Glutamatergic neuron (in vitro differentiated cells): ENCODE results near the gene HAGH. TPM values are rescaled to one million over a fixed set of nuclear protein-coding genes. Genes with fewer than 3 reads are reported as not detected.

ENCODE experiments used
- DNase-seq: peaks from one replicate; pipeline ENCODE4 v3.0.0; 2022
- H3K27ac Mint-ChIP-seq: one replicate; pipeline ENCODE4 v1.8.0; 2020; ENCODE audit warnings: mild to moderate bottlenecking, mixed read lengths, inconsistent platforms; ENCODE audit not compliant: unreplicated experiment
- H3K27me3 Mint-ChIP-seq: one replicate; pipeline ENCODE4 v1.8.0; 2020; ENCODE audit warnings: mild to moderate bottlenecking, moderate library complexity, mixed read lengths, inconsistent platforms; ENCODE audit not compliant: unreplicated experiment
- H3K36me3 Mint-ChIP-seq: one replicate; pipeline ENCODE4 v1.8.0; 2020; ENCODE audit warnings: mild to moderate bottlenecking, mixed read lengths, inconsistent platforms; ENCODE audit not compliant: unreplicated experiment
- H3K4me1 Mint-ChIP-seq: one replicate; pipeline ENCODE4 v1.8.0; 2020; ENCODE audit warnings: mild to moderate bottlenecking, low read depth, mixed read lengths, inconsistent platforms; ENCODE audit not compliant: unreplicated experiment
- H3K4me3 Mint-ChIP-seq: one replicate; pipeline ENCODE4 v1.8.0; 2020; ENCODE audit warnings: mild to moderate bottlenecking, mixed read lengths, inconsistent platforms; ENCODE audit not compliant: unreplicated experiment
- H3K9me3 Mint-ChIP-seq: one replicate; pipeline ENCODE4 v1.8.0; 2020; ENCODE audit warnings: mild to moderate bottlenecking, moderate library complexity, mixed read lengths, inconsistent platforms; ENCODE audit not compliant: unreplicated experiment
- CTCF ChIP-seq: fragments of 200-600 bp; sonication (generic); IDR thresholded peaks from one replicate; pipeline ENCODE4 v1.5.0; 2021; ENCODE audit not compliant: partially characterized antibody, unreplicated experiment
- total RNA-seq: library from RNA; stranded (reverse); fragmentation: NEBNext Ultra II Directional; extraction: Animal tissue kit (Norgen Biotek cat#: 25700); gene quantifications from one replicate; pipeline ENCODE4 v1.2.1, GENCODE V29; 2021; ENCODE audit not compliant: unreplicated experiment

Gene HAGH
- total RNA-seq, 1 donor from 2014 or later: 99.6 TPM

DNA sequence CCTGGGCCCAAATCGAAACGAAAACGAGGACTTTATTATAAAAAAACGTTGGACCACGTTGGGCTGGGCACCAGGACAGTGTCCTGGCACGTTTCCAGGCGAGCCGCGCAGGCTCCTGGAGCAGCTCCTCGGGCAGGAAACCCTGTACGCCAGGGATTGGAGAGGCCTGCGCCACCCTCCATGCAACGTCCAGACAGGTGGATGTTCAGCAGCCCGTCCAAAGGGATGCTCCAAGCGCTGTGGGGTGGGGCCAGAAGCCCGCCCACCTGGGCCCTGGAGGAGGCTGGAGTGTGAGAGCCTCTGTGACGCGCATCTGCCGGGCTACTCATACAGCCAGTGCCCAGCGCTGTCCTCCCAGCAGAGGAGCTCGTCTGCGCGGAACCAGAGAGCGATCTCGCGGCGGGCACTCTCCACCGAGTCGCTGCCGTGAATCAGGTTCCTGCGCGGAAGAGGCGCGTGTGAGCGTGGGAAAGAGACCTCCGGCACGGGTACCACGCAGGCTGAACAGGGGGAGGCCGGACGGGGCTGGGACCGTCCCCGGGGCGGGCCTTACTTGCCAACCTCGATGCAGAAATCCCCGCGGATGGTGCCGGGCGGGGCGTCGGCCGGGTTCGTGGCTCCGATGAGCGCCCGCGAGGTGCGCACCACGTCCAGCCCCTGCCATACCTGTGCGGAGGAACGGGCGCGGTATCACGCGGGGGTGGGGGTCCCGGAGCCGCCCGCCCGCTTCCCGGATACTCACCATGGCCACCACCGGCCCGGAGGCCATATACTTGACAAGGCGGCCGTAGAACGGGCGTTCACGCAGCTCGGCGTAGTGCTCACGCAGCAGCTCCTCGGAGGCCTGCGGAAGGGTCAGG is 56.1 kb downstream of the HAGH start:
- Mint-ChIP-seq H3K27ac (peak overlapping the region; percentile 90), H3K36me3 (no peaks in the 10 kb centered on the region), H3K27me3 (peaks cover 15% of the 10 kb centered on the region), H3K4me1 (peaks cover 7% of the 10 kb centered on the region), H3K4me3 (peak overlapping the region; percentile 93), H3K9me3 (peaks cover 18% of the 10 kb centered on the region)
- TF ChIP-seq CTCF: no peak
- DNase-seq: peak; percentile 72

DNA sequence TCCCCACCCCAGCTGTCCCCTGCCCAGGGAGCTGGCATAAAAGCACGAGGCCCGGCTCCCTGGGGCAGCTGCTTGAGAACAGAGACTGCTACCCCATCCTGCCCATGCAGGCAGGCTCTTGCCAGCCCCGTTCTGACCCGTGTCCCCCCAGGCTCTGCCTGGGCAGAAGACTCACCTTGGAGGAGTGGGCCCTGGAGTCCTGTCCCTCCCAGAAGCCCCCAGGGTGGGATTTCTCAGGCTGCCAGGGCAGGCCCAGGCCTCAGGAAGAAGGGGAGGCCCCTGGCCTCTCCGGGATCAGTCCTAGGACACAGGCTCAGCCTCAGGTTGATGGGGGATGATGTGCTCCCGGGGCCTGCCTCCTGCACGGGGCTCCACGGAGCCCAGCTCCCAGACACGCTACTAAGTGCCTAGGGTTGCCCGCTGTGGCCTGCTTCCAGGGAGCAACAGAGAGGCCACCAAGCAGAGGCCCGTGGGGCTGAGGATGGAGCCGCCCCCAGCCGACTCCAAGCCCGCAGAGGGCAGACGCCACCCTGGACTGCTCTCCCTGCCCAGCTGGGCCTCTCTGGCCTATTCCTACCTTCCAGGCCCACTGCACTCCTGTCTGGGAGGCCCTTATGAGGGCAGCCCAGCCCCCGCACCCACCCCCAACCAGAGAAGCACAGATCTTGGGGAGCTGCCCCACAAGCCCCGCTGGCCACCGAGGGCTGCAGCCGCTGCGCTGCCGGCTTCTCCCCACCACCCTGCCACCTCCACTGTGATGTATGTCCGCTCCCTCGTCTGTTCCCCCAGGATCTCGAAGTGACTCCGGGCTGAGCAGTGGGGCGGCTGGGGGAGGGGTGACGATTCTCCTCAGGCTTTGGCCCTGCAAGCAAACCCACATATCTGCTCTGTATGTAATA is 57.0 kb downstream of the HAGH start:
- Mint-ChIP-seq H3K4me3 (peak overlapping the region; percentile 93), H3K9me3 (peaks cover 18% of the 10 kb centered on the region), H3K4me1 (peaks cover 4% of the 10 kb centered on the region), H3K27me3 (peaks cover 15% of the 10 kb centered on the region), H3K27ac (peak overlapping the region; percentile 90), H3K36me3 (no peaks in the 10 kb centered on the region)
- no peak for DNase-seq
- no peak for TF ChIP-seq CTCF

- no peaks in the 10 kb centered on the region for H3K36me3 Mint-ChIP-seq
- no peak for DNase-seq
- peaks cover 18% of the 10 kb centered on the region for H3K9me3 Mint-ChIP-seq
- H3K4me1 Mint-ChIP-seq: peaks cover 4% of the 10 kb centered on the region
- no peak overlapping the region for H3K4me3 Mint-ChIP-seq
- no peak for TF ChIP-seq CTCF
- H3K27me3 Mint-ChIP-seq: peaks cover 15% of the 10 kb centered on the region
- no peak overlapping the region for H3K27ac Mint-ChIP-seq
Measured at GRCh38 chr16:1768767-1769401, 57.7 kb downstream of the HAGH start.

DNA sequence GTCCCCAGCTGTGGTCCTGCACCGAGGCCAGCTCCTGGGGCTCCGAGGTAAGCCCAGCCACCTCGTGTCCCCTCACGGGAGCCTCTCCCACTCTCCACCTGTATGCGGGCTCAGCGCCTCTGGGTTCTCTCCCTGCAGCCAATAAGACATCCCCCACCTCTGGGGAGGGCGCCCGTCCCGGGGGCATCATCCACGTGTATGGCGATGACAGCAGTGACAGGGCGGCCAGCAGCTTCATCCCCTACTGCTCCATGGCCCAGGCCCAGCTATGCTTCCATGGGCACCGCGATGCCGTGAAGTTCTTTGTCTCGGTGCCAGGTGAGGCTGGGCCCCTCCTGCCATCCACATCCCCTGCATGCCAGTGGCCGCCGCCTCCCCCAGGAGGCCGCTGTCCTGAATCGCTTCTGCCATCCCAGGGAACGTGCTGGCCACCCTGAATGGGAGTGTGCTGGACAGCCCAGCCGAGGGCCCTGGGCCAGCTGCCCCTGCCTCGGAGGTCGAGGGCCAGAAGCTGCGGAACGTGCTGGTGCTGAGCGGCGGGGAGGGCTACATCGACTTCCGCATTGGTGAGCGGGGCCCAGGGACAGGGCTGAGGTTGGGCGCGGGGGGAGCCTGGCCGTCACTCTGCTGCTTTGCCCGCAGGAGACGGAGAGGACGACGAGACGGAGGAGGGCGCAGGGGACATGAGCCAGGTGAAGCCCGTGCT is 58.4 kb downstream of the HAGH start:
- Mint-ChIP-seq H3K4me3 (no peak overlapping the region), H3K4me1 (peaks cover 4% of the 10 kb centered on the region), H3K27ac (no peak overlapping the region), H3K36me3 (no peaks in the 10 kb centered on the region), H3K27me3 (peaks cover 15% of the 10 kb centered on the region), H3K9me3 (peaks cover 18% of the 10 kb centered on the region)
- no peak for TF ChIP-seq CTCF
- DNase-seq: no peak
